ENCODE data around the gene CTNNA2.

CTNNA2 gene

GRCh38 chr2:79861059-79861374 lies 348.2 kb downstream of the CTNNA2 start:
- no peak for DNase-seq

- no peak for DNase-seq
Measured at GRCh38 chr2:79862756-79863155, 349.9 kb downstream of the CTNNA2 start.

GRCh38 chr2:79872656-79873055 lies 359.8 kb downstream of the CTNNA2 start:
- no peak for DNase-seq

- no peak for DNase-seq
Measured at GRCh38 chr2:79874015-79874414, 361.2 kb downstream of the CTNNA2 start.

- no peak for DNase-seq
Measured at GRCh38 chr2:79876430-79876829, 363.6 kb downstream of the CTNNA2 start.

GRCh38 chr2:79882548-79882947 lies 369.7 kb downstream of the CTNNA2 start:
- DNase-seq: no peak

- no peak for DNase-seq
Measured at GRCh38 chr2:79887747-79888374, 375.0 kb downstream of the CTNNA2 start.

- DNase-seq: no peak
Measured at GRCh38 chr2:79892123-79892522, 379.3 kb downstream of the CTNNA2 start.

GRCh38 chr2:79899196-79899595 lies 386.3 kb downstream of the CTNNA2 start:
- DNase-seq: no peak

- DNase-seq: no peak
Measured at GRCh38 chr2:79901161-79901560, 388.3 kb downstream of the CTNNA2 start.

GRCh38 chr2:79903222-79904000 lies 390.6 kb downstream of the CTNNA2 start:
- no peak for DNase-seq

- no peak for DNase-seq
Measured at GRCh38 chr2:79906139-79906890, 393.5 kb downstream of the CTNNA2 start.

GRCh38 chr2:79909521-79909920 lies 396.7 kb downstream of the CTNNA2 start:
- DNase-seq: no peak

- no peak for DNase-seq
Measured at GRCh38 chr2:79910643-79911042, 397.8 kb downstream of the CTNNA2 start.

GRCh38 chr2:79915455-79915854 lies 402.6 kb downstream of the CTNNA2 start:
- DNase-seq: no peak

GRCh38 chr2:79916285-79916684 lies 403.4 kb downstream of the CTNNA2 start:
- no peak for DNase-seq

- DNase-seq: no peak
Measured at GRCh38 chr2:79920512-79921076, 407.7 kb downstream of the CTNNA2 start.

- no peak for DNase-seq
Measured at GRCh38 chr2:79929624-79930023, 416.8 kb downstream of the CTNNA2 start.

GRCh38 chr2:79935046-79935732 lies 422.3 kb downstream of the CTNNA2 start:
- no peak for DNase-seq

GRCh38 chr2:79935771-79936657 lies 423.2 kb downstream of the CTNNA2 start:
- peak; percentile 3 for DNase-seq

- DNase-seq: no peak
Measured at GRCh38 chr2:79936715-79937114, 423.9 kb downstream of the CTNNA2 start.

- DNase-seq: no peak
Measured at GRCh38 chr2:79938648-79939047, 425.8 kb downstream of the CTNNA2 start.

Measured in NCI-H2029 (cell line).